OCI-LY1 (cell line): ENCODE measurements around the gene RBP3.

Experiments used
- H2AFZ ChIP-seq: fragments of 200-600 bp; sonication (generic), shearing (Covaris generic); 2 replicates; pipeline ENCODE4 v1.6.0; 2014; ENCODE audit warnings: antibody characterized with exemption, mild to moderate bottlenecking, low read length
- H3F3A ChIP-seq: fragments of 200-600 bp; sonication (generic), shearing (Covaris generic); 2 replicates; pipeline ENCODE4 v1.6.0; 2014; ENCODE audit warnings: mild to moderate bottlenecking, antibody characterized with exemption, low read length, moderate library complexity; ENCODE audit not compliant: insufficient read depth
- H3K27ac ChIP-seq: fragments of 200-600 bp; sonication (generic); 2 replicates; pipeline ENCODE4 v1.5.1; 2014; ENCODE audit warnings: low read length, mixed run types, mild to moderate bottlenecking, low read depth; ENCODE audit not compliant: poor library complexity, severe bottlenecking
- H3K27me3 ChIP-seq: fragments of 200-600 bp; sonication (generic); 2 replicates; pipeline ENCODE4 v1.6.0; 2014; ENCODE audit warnings: antibody characterized with exemption, mild to moderate bottlenecking, low read length, moderate library complexity; ENCODE audit not compliant: insufficient read depth
- H3K36me3 ChIP-seq: fragments of 200-600 bp; sonication (generic); 2 replicates; pipeline ENCODE4 v1.6.1; 2014; ENCODE audit warnings: mild to moderate bottlenecking, antibody characterized with exemption, low read length, moderate library complexity, mixed read lengths; ENCODE audit not compliant: insufficient read depth
- H3K4me1 ChIP-seq: fragments of 200-600 bp; sonication (generic); 2 replicates; pipeline ENCODE4 v1.5.1; 2014; ENCODE audit warnings: mild to moderate bottlenecking, low read length, moderate library complexity; ENCODE audit not compliant: insufficient read depth, severe bottlenecking
- H3K4me2 ChIP-seq: fragments of 200-600 bp; sonication (generic), shearing (Covaris generic); 2 replicates; pipeline ENCODE4 v1.6.1; 2014; ENCODE audit warnings: low read length
- H3K4me3 ChIP-seq: fragments of 200-600 bp; sonication (generic); 2 replicates; pipeline ENCODE4 v1.5.1; 2014; ENCODE audit warnings: low read length, low read depth, mild to moderate bottlenecking, mixed read lengths; ENCODE audit not compliant: poor library complexity, severe bottlenecking
- H3K79me2 ChIP-seq: fragments of 200-600 bp; shearing (Covaris generic); 2 replicates; pipeline ENCODE4 v1.6.1; 2016; ENCODE audit warnings: mixed run types, low read length, mixed read lengths; ENCODE audit not compliant: insufficient read depth
- H3K9ac ChIP-seq: fragments of 200-600 bp; sonication (generic), shearing (Covaris generic); 2 replicates; pipeline ENCODE4 v1.6.1; 2014; ENCODE audit warnings: mild to moderate bottlenecking, low read length, mixed read lengths
- H3K9me2 ChIP-seq: fragments of 200-600 bp; sonication (generic), shearing (Covaris generic); 2 replicates; pipeline ENCODE4 v1.6.1; 2014; ENCODE audit warnings: low read depth, mild to moderate bottlenecking, low read length, mixed read lengths
- H3K9me3 ChIP-seq: fragments of 200-600 bp; shearing (Covaris generic); 2 replicates; pipeline ENCODE4 v1.6.1; 2014; ENCODE audit warnings: low read length, mixed read lengths
- H4K20me1 ChIP-seq: fragments of 200-600 bp; sonication (generic), shearing (Covaris generic); 2 replicates; pipeline ENCODE4 v1.6.0; 2016; ENCODE audit warnings: mild to moderate bottlenecking, low read length; ENCODE audit not compliant: insufficient read depth
- CTCF ChIP-seq: fragments of 200-600 bp; sonication (generic), shearing (Covaris generic); IDR thresholded peaks from 2 replicates; pipeline ENCODE4 v1.5.1; 2017; ENCODE audit warnings: mild to moderate bottlenecking, antibody characterized with exemption, low read length, moderate library complexity, mixed read lengths
- EZH2 ChIP-seq: fragments of 200-600 bp; sonication (generic), shearing (Covaris generic); IDR thresholded peaks from 2 replicates; pipeline ENCODE4 v1.8.0; 2017; ENCODE audit warnings: borderline replicate concordance, mixed run types, mild to moderate bottlenecking, antibody characterized with exemption, low read length, moderate library complexity, mixed read lengths

RBP3 gene

DNA sequence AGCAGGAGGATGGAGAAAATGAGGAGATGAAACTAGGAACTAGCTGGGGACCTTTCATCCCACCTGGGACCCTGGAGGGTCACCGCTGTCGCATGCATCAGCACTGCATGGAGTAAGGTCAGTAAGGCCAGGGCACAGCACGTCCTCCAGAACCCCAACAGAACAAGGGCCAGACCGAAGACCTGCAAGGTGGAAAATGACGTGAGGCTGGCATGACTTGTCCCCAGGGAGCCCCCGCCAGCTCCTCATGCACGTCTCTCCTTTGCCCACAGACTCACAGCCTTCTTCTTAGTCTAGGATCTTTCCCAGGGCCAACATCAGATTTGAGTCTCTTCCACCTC is 31.3 kb downstream of the RBP3 start:
- Histone ChIP-seq H3K4me1 (no peaks in the 10 kb centered on the region), H3K4me3 (no peak overlapping the region), H3K9ac (no peak overlapping the region), H2AFZ (no peak overlapping the region), H3K79me2 (no peaks in the 10 kb centered on the region), H4K20me1 (no peaks in the 10 kb centered on the region), H3K27me3 (peaks cover 8% of the 10 kb centered on the region; the same call in 1 of the 2 replicates), H3K9me3 (no peaks in the 10 kb centered on the region), H3F3A (no peaks in the 10 kb centered on the region), H3K36me3 (no peaks in the 10 kb centered on the region), H3K27ac (no peak overlapping the region), H3K9me2 (no peaks in the 10 kb centered on the region), H3K4me2 (no peak overlapping the region)
- TF ChIP-seq EZH2 (no peak), CTCF (no peak)

GRCh38 chr10:47379901-47380300 is 31.7 kb downstream of the RBP3 start:
- H2AFZ ChIP-seq, result no peak overlapping the region
- no peak for TF ChIP-seq EZH2
- no peak for TF ChIP-seq CTCF
- no peaks in the 10 kb centered on the region for H3K9me3 ChIP-seq
- H3K27ac ChIP-seq, result no peak overlapping the region
- no peaks in the 10 kb centered on the region for H3K79me2 ChIP-seq
- no peak overlapping the region for H3K9ac ChIP-seq
- H3K4me1 ChIP-seq, result peaks cover 4% of the 10 kb centered on the region
- H3K9me2 ChIP-seq, result no peaks in the 10 kb centered on the region
- H3K27me3 ChIP-seq, result peaks cover 8% of the 10 kb centered on the region; the same call in 1 of the 2 replicates
- no peaks in the 10 kb centered on the region for H4K20me1 ChIP-seq
- H3K36me3 ChIP-seq, result no peaks in the 10 kb centered on the region
- no peak overlapping the region for H3K4me3 ChIP-seq
- no peak overlapping the region for H3K4me2 ChIP-seq
- H3F3A ChIP-seq, result no peaks in the 10 kb centered on the region

- Histone ChIP-seq H2AFZ (no peak overlapping the region), H3K9me3 (no peaks in the 10 kb centered on the region), H4K20me1 (no peaks in the 10 kb centered on the region), H3K4me3 (no peak overlapping the region), H3K4me1 (peaks cover 5% of the 10 kb centered on the region), H3K79me2 (no peaks in the 10 kb centered on the region), H3K9me2 (no peaks in the 10 kb centered on the region), H3K27ac (no peak overlapping the region), H3K4me2 (no peak overlapping the region), H3K36me3 (no peaks in the 10 kb centered on the region), H3K27me3 (peaks cover 8% of the 10 kb centered on the region; the same call in 1 of the 2 replicates), H3F3A (no peaks in the 10 kb centered on the region), H3K9ac (no peak overlapping the region)
- TF ChIP-seq CTCF (no peak), EZH2 (no peak)
Measured at GRCh38 chr10:47380341-47381102, 32.4 kb downstream of the RBP3 start.
